PC-3 (cell line): ENCODE results near the gene VIPR2. TPM values are rescaled to one million over a fixed set of nuclear protein-coding genes. Genes with fewer than 3 reads are reported as not detected.

Experiments used
- ATAC-seq: fragments of 200-7000 bp; cut with Tn5 transposase; 2 replicates; pipeline ENCODE4 v1.9.1; 2020; ENCODE audit warnings: mild to moderate bottlenecking, moderate library complexity
- BruUV-seq: library from RNA; stranded (reverse); fragments of 400-500 nt; replicated peaks from 2 replicates; lab custom pipeline; 2021; lab: Mats Ljungman, UMichigan
- CTCF ChIA-PET: fragments of 300-600 bp; sonication (Branson Sonifier 250); formaldehyde crosslinking; loops from one replicate; lab custom pipeline; 2022; ENCODE audit warnings: antibody characterized with exemption; lab: Charles Lee
- POLR2A ChIA-PET: fragments of 300-600 bp; sonication (Branson Sonifier 250); formaldehyde crosslinking; loops from one replicate; lab custom pipeline; 2022; ENCODE audit warnings: antibody characterized with exemption; ENCODE audit not compliant: unreplicated experiment; lab: Charles Lee
- DNase-seq: peaks from one replicate; pipeline ENCODE4 v3.0.0-alpha.2; 2015
- H2AFZ ChIP-seq: fragments of 300-600 bp; sonication (generic); 2 replicates; pipeline ENCODE4 v1.6.0; 2016; ENCODE audit warnings: antibody characterized with exemption, low read length
- H3F3A ChIP-seq: fragments of 300-600 bp; sonication (generic); one replicate; pipeline ENCODE4 v1.6.0; 2017; ENCODE audit warnings: antibody characterized with exemption, low read length, control low read depth, mild to moderate bottlenecking; ENCODE audit not compliant: unreplicated experiment
- H3K27ac ChIP-seq: fragments of 300-600 bp; sonication (generic); 2 replicates; pipeline ENCODE4 v1.5.1; 2016; ENCODE audit warnings: mild to moderate bottlenecking, low read length
- H3K27me3 ChIP-seq: fragments of 300-600 bp; sonication (generic); 2 replicates; pipeline ENCODE4 v1.6.1; 2016; ENCODE audit warnings: low read length, mixed read lengths
- H3K36me3 ChIP-seq: fragments of 300-600 bp; sonication (generic); 2 replicates; pipeline ENCODE4 v1.6.1; 2016; ENCODE audit warnings: low read depth, mixed run types, low read length, mixed read lengths
- H3K4me1 ChIP-seq: fragments of 300-600 bp; sonication (generic); 2 replicates; pipeline ENCODE4 v1.5.1; 2016; ENCODE audit warnings: low read length; ENCODE audit not compliant: insufficient read depth
- H3K4me2 ChIP-seq: fragments of 300-600 bp; sonication (generic); 2 replicates; pipeline ENCODE4 v1.6.0; 2016; ENCODE audit warnings: low read length
- H3K4me3 ChIP-seq: fragments of 300-600 bp; sonication (generic); 2 replicates; pipeline ENCODE4 v1.5.1; 2016; ENCODE audit warnings: mild to moderate bottlenecking, low read length, mixed read lengths
- H3K79me2 ChIP-seq: fragments of 300-600 bp; sonication (generic); 2 replicates; pipeline ENCODE4 v1.6.1; 2017; ENCODE audit warnings: low read length, mixed read lengths
- H3K9ac ChIP-seq: fragments of 300-600 bp; sonication (generic); 2 replicates; pipeline ENCODE4 v1.6.0; 2016; ENCODE audit warnings: mild to moderate bottlenecking, low read length
- H3K9me2 ChIP-seq: fragments of 300-600 bp; sonication (generic); replicated peaks from 2 replicates; pipeline ENCODE4 v1.6.1; 2016; ENCODE audit warnings: mixed run types, low read length, mixed read lengths
- H3K9me3 ChIP-seq: fragments of 300-600 bp; sonication (generic); 2 replicates; pipeline ENCODE4 v1.6.1; 2016; ENCODE audit warnings: low read length, mixed read lengths
- H4K20me1 ChIP-seq: fragments of 300-600 bp; sonication (generic); 2 replicates; pipeline ENCODE4 v1.6.1; 2016; ENCODE audit warnings: low read length, mixed read lengths
- EZH2 ChIP-seq: fragments of 300-600 bp; sonication (generic); IDR thresholded peaks from one replicate; pipeline ENCODE4 v1.6.1; 2017; ENCODE audit warnings: antibody characterized with exemption, mild to moderate bottlenecking, low read length; ENCODE audit not compliant: unreplicated experiment
- EZH2phosphoT487 ChIP-seq: fragments of 300-600 bp; sonication (generic); IDR thresholded peaks from 2 replicates; pipeline ENCODE4 v1.6.1; 2018; ENCODE audit warnings: mild to moderate bottlenecking, antibody characterized with exemption, low read length, borderline replicate concordance
- intact Hi-C: fragments of 100-400 bp; cut with micrococcal nuclease; formaldehyde crosslinking; loops from 2 replicates; pipeline ENCODE4 v1.9.0; 2023
- total RNA-seq: library from RNA; depleted of rRNA; stranded (reverse); fragments of >200 nt; gene quantifications from 2 replicates; pipeline ENCODE4 v1.2.3, GENCODE V29; 2014
- TF ChIP-seq, protein P1 (sequence below): fragments of 300-600 bp; sonication (generic); conservative IDR thresholded peaks from 2 replicates; pipeline ENCODE4 v1.5.1; 2017; ENCODE audit warnings: antibody characterized with exemption, low read depth, mild to moderate bottlenecking, low read length

The VIPR2 gene
- total RNA-seq, 1 experiment from 2014 or later = not detected

DNA sequence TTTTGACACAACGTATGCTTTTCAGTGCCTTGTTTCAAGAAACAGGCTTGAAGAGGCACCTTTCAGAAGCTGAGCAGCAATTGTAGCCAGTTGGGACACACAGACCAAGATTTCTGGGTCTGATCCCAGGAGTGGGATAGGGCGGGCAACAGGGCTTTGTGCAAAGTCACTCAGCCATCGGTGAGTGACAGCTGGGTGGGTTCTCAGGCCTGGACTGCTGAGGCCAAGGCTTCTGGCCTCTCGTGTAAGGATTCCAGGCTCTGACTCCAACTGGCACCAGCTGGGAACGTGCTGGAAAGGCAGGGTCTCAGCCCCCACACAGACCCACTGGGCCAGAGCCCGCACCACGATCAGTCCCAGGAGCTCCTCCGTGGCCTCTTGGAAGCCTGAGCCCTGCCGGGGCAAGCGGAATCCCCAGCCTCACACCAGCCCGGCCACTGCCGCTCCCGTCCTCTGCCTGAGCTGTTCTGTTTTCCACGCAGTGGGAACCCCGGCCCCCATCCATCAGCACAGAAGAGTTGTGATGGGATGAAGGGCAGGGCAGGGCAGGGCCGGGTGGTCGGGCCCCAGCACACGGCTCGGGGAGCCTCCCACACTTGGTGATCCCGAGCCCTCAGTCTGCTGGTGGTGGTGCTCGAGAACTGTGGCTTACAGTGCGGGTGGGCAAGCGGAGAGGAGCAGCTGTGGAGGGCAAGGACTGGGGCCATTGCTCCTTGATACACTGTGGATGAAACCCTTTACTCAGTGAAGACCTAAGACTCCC is 46.8 kb downstream of the VIPR2 start:
- BruUV-seq = no TSS peak
- ATAC-seq = no peak
- peaks cover 38% of the 10 kb centered on the region for H3K27me3 ChIP-seq

DNA sequence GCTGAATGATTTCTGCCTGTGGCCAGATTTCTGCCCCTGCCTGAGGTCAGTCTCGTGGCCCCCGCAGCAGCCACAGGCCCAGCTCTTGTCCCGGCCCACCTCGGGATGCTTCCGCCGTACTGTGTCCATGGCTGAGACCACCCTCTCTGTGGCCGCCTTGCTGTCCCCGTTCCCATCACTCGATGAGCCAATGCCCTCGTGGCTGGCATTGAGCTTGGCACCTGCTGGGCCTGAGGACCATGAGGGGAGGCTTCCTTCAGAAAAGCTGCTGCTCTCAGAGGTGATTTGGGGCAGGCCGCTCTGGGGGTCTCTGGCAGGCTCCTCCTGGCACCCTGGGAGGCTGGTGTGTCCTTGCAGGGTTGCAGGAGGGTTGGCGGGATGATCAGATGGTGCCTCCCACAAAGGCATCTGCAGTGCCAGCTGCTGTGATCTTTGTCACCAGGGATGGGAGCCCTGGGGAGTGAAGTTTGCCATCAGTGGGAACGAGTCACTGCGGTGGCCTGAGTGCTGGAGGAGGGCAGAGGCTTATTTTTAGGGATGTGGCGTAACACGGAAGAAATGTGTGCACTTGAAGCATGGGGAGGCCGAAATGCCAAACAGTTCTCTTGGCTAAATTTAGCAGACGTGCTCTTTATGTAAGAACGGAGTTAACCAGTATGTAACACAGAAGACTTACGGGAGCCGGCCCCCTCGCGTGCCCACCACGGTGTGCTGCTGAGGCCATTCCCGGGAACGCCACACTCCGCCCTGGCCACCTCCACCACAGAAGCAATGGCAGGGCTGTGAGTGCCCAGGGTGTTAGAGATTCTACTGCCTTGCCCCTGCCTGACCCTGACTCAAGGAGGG is 47.7 kb downstream of the VIPR2 start:
- no peaks in the 10 kb centered on the region for H3F3A ChIP-seq
- no peak overlapping the region for H2AFZ ChIP-seq
- no peak for TF ChIP-seq EZH2phosphoT487
- intact Hi-C loops = no loop called here
- H3K27me3 ChIP-seq = peaks cover 36% of the 10 kb centered on the region
- BruUV-seq = no TSS peak
- H3K4me1 ChIP-seq = no peaks in the 10 kb centered on the region
- no peak overlapping the region for H3K9ac ChIP-seq
- no peaks in the 10 kb centered on the region for H4K20me1 ChIP-seq
- ChIA-PET POLR2A (no interaction called here), CTCF (no interaction called here)
- no peaks in the 10 kb centered on the region for H3K9me2 ChIP-seq
- no peaks in the 10 kb centered on the region for H3K9me3 ChIP-seq
- no peak overlapping the region for H3K4me2 ChIP-seq
- no peak overlapping the region for H3K4me3 ChIP-seq
- ATAC-seq (no peak), DNase-seq (no peak)
- no peak overlapping the region for H3K27ac ChIP-seq
- no peaks in the 10 kb centered on the region for H3K79me2 ChIP-seq
- no peaks in the 10 kb centered on the region for H3K36me3 ChIP-seq

More for the DNA sequence above, 46.8 kb downstream of the VIPR2 start:
- intact Hi-C loops = no loop called here
- CTCF ChIA-PET = no interaction called here
- Histone ChIP-seq H3K9ac (no peak overlapping the region), H3K9me2 (no peaks in the 10 kb centered on the region), H3F3A (no peaks in the 10 kb centered on the region), H3K79me2 (no peaks in the 10 kb centered on the region), H3K9me3 (no peaks in the 10 kb centered on the region), H3K36me3 (no peaks in the 10 kb centered on the region), H3K4me2 (no peak overlapping the region), H4K20me1 (no peaks in the 10 kb centered on the region), H3K27ac (no peak overlapping the region), H3K4me1 (no peaks in the 10 kb centered on the region), H3K4me3 (no peak overlapping the region), H2AFZ (no peak overlapping the region)
- DNase-seq = no peak
- TF ChIP-seq EZH2phosphoT487 (no peak), EZH2 (no peak)
- TF ChIP-seq, protein P1, sequence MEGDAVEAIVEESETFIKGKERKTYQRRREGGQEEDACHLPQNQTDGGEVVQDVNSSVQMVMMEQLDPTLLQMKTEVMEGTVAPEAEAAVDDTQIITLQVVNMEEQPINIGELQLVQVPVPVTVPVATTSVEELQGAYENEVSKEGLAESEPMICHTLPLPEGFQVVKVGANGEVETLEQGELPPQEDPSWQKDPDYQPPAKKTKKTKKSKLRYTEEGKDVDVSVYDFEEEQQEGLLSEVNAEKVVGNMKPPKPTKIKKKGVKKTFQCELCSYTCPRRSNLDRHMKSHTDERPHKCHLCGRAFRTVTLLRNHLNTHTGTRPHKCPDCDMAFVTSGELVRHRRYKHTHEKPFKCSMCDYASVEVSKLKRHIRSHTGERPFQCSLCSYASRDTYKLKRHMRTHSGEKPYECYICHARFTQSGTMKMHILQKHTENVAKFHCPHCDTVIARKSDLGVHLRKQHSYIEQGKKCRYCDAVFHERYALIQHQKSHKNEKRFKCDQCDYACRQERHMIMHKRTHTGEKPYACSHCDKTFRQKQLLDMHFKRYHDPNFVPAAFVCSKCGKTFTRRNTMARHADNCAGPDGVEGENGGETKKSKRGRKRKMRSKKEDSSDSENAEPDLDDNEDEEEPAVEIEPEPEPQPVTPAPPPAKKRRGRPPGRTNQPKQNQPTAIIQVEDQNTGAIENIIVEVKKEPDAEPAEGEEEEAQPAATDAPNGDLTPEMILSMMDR = no peak
- POLR2A ChIA-PET = no interaction called here

DNA sequence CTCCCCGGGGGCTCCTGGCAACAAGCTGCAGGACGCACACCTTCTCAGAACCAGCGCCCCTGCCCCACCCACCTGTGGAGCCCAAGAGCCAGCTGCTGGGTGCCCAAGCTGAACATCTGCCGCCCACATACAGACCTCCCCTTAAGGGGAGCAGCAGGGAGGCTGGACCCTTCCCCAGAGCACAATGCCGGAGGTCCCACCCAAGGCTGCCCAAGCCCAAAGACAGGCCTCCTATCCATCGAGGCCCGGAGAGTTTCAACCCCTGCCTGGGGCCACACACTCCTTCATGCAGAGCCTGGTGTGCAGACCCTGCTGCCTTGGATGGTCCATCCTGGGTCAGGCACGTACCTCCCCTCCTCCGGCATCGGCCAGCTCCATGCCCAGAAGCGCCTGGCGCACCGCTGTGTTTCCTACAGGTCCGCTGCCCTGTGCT is 48.7 kb downstream of the VIPR2 start:
- ATAC-seq = no peak
- no peaks in the 10 kb centered on the region for H3K9me3 ChIP-seq
- no TSS peak for BruUV-seq

More for the DNA sequence above, 48.7 kb downstream of the VIPR2 start:
- TF ChIP-seq EZH2phosphoT487 (no peak), EZH2 (no peak)
- TF ChIP-seq, protein P1 = no peak
- Histone ChIP-seq H3K4me2 (no peak overlapping the region), H3K4me3 (no peak overlapping the region), H3K9me2 (no peaks in the 10 kb centered on the region), H3K79me2 (no peaks in the 10 kb centered on the region), H3K4me1 (no peaks in the 10 kb centered on the region), H3F3A (no peaks in the 10 kb centered on the region), H3K27me3 (peaks cover 36% of the 10 kb centered on the region), H3K36me3 (no peaks in the 10 kb centered on the region), H2AFZ (no peak overlapping the region), H3K27ac (no peak overlapping the region), H4K20me1 (no peaks in the 10 kb centered on the region), H3K9ac (no peak overlapping the region)
- DNase-seq = no peak
- intact Hi-C loops = no loop called here
- ChIA-PET CTCF (no interaction called here), POLR2A (no interaction called here)
